CD8-positive, alpha-beta memory T cell (primary cell): Measurements from ENCODE around the gene USP35. TPM values are rescaled to one million over a fixed set of nuclear protein-coding genes. Genes with fewer than 3 reads are reported as not detected.

Source experiments
- CTCF ChIA-PET: fragments of 350-600 bp; sonication (Branson Sonifier 250); formaldehyde crosslinking; loops from one replicate; lab custom pipeline; 2021; ENCODE audit warnings: antibody characterized with exemption; lab: Charles Lee
- POLR2A ChIA-PET: fragments of 350-600 bp; sonication (Branson Sonifier 250); formaldehyde crosslinking; loops from one replicate; lab custom pipeline; 2021; ENCODE audit warnings: antibody characterized with exemption; lab: Charles Lee
- DNase-seq, 5 donors: peaks; one replicate each; pipeline versions ENCODE4 v3.0.0 to v3.0.0-alpha.2; 2020 to 2022; ENCODE audit warnings: mixed read lengths in 1 of 5
- H3K27ac ChIP-seq: one replicate; pipeline ENCODE4 v1.7.0; 2013; ENCODE audit warnings: low read depth, mild to moderate bottlenecking, low read length, moderate library complexity
- H3K27me3 ChIP-seq: 2 replicates; pipeline ENCODE4 v1.7.0; 2013; ENCODE audit warnings: low read length, mild to moderate bottlenecking; ENCODE audit not compliant: insufficient read depth, poor library complexity, severe bottlenecking
- H3K36me3 ChIP-seq: 2 replicates; pipeline ENCODE4 v1.7.0; 2013; ENCODE audit warnings: mild to moderate bottlenecking, low read length, moderate library complexity; ENCODE audit not compliant: insufficient read depth
- H3K4me1 ChIP-seq: 2 replicates; pipeline ENCODE4 v1.7.0; 2013; ENCODE audit warnings: mild to moderate bottlenecking, low read length, moderate library complexity; ENCODE audit not compliant: insufficient read depth
- H3K4me3 ChIP-seq: 2 replicates; pipeline ENCODE4 v1.7.0; 2013; ENCODE audit warnings: mild to moderate bottlenecking, low read length
- H3K9me3 ChIP-seq: 2 replicates; pipeline ENCODE4 v1.7.0; 2013; ENCODE audit warnings: mild to moderate bottlenecking, low read length
- H3K27ac Mint-ChIP-seq, 8 donors: one replicate each; pipeline ENCODE4 v1.8.0; 2020 to 2021; ENCODE audit warnings: mixed read lengths in 8 of 8, mild to moderate bottlenecking in 6 of 8, inconsistent platforms in 3 of 8, moderate library complexity in 3 of 8
- H3K27me3 Mint-ChIP-seq, 2 donors: one replicate each; pipeline ENCODE4 v1.8.0; 2020 to 2021; ENCODE audit warnings: mixed read lengths in 2 of 2, mild to moderate bottlenecking in 1 of 2, moderate library complexity in 1 of 2
- H3K36me3 Mint-ChIP-seq, 3 donors: one replicate each; pipeline ENCODE4 v1.8.0; 2020 to 2021; ENCODE audit warnings: mixed read lengths in 3 of 3, inconsistent platforms in 1 of 3, mild to moderate bottlenecking in 1 of 3
- H3K4me1 Mint-ChIP-seq, 3 donors: one replicate each; pipeline ENCODE4 v1.8.0; 2020 to 2021; ENCODE audit warnings: mixed read lengths in 3 of 3, inconsistent platforms in 1 of 3, mild to moderate bottlenecking in 1 of 3
- H3K4me3 Mint-ChIP-seq, 7 donors: one replicate each; pipeline ENCODE4 v1.8.0; 2020 to 2021; ENCODE audit warnings: mixed read lengths in 7 of 7, mild to moderate bottlenecking in 6 of 7, moderate library complexity in 4 of 7, inconsistent platforms in 2 of 7
- H3K9me3 Mint-ChIP-seq, 5 donors: one replicate each; pipeline ENCODE4 v1.8.0; 2020 to 2022; ENCODE audit warnings: mixed read lengths in 5 of 5, mild to moderate bottlenecking in 3 of 5, moderate library complexity in 2 of 5, inconsistent platforms in 1 of 5
- polyA plus RNA-seq: library from polyadenylated mRNA; unstranded; fragments of 300-500 nt; fragmentation: Illumina TruSeq; gene quantifications from one replicate; pipeline ENCODE4 v1.2.3, GENCODE V29; 2021
- total RNA-seq, 2 experiments: library from RNA; stranded (reverse); gene quantifications; one replicate each; pipeline ENCODE4 v1.2.3, GENCODE V29; 2021

USP35 gene
- total and polyA plus RNA-seq, 3 experiments from 2014 or later = 1.1 to 4.4 (median 4.4) TPM

GRCh38 chr11:78150346-78150745 lies 38.4 kb upstream of the USP35 start:
- ChIA-PET CTCF (interaction anchor here (1.5 kb wide), 2 partner anchors 11 to 414 kb away, joined by 4 to 5 read pairs; partner anchors contain the start of gene ALG8), POLR2A (no interaction called here)
- H3K9me3 Mint-ChIP-seq = no peaks in the 10 kb centered on the region
- no peaks in the 10 kb centered on the region for H3K4me1 ChIP-seq
- H3K4me3 ChIP-seq = no peak overlapping the region
- H3K27ac Mint-ChIP-seq = no peak overlapping the region
- H3K36me3 Mint-ChIP-seq = peaks cover 0 to 4% (median 2%) of the 10 kb centered on the region in 3 donors
- H3K36me3 ChIP-seq = no peaks in the 10 kb centered on the region
- no peak for DNase-seq
- H3K4me3 Mint-ChIP-seq = no peak overlapping the region
- no peaks in the 10 kb centered on the region for H3K27me3 ChIP-seq
- no peaks in the 10 kb centered on the region for H3K4me1 Mint-ChIP-seq
- H3K27ac ChIP-seq = no peak overlapping the region
- H3K27me3 Mint-ChIP-seq = peaks cover 0 to 2% of the 10 kb centered on the region in 2 donors
- H3K9me3 ChIP-seq = no peaks in the 10 kb centered on the region

- no peaks in the 10 kb centered on the region for H3K4me1 Mint-ChIP-seq
- Histone ChIP-seq H3K27me3 (no peaks in the 10 kb centered on the region), H3K4me1 (no peaks in the 10 kb centered on the region), H3K27ac (no peak overlapping the region), H3K36me3 (no peaks in the 10 kb centered on the region), H3K9me3 (no peaks in the 10 kb centered on the region), H3K4me3 (no peak overlapping the region)
- peaks cover 0 to 3% of the 10 kb centered on the region in 2 donors for H3K27me3 Mint-ChIP-seq
- peaks cover 0 to 4% (median 2%) of the 10 kb centered on the region in 3 donors for H3K36me3 Mint-ChIP-seq
- no peak overlapping the region for H3K27ac Mint-ChIP-seq
- CTCF ChIA-PET = no interaction called here
- H3K4me3 Mint-ChIP-seq = no peak overlapping the region
- no peak for DNase-seq
- POLR2A ChIA-PET = no interaction called here
- no peaks in the 10 kb centered on the region for H3K9me3 Mint-ChIP-seq
These were observed 38.0 kb upstream of the USP35 start for GRCh38 chr11:78150754-78151153.

GRCh38 chr11:78151804-78152203 lies 36.9 kb upstream of the USP35 start:
- Mint-ChIP-seq H3K36me3 (peaks cover 0 to 4% (median 2%) of the 10 kb centered on the region in 3 donors), H3K4me3 (no peak overlapping the region), H3K9me3 (no peaks in the 10 kb centered on the region), H3K4me1 (no peaks in the 10 kb centered on the region), H3K27me3 (peaks cover 0 to 3% of the 10 kb centered on the region in 2 donors), H3K27ac (no peak overlapping the region)
- no peak overlapping the region for H3K27ac ChIP-seq
- H3K4me3 ChIP-seq = no peak overlapping the region
- POLR2A ChIA-PET = no interaction called here
- no peaks in the 10 kb centered on the region for H3K4me1 ChIP-seq
- H3K9me3 ChIP-seq = no peaks in the 10 kb centered on the region
- no peak for DNase-seq
- H3K27me3 ChIP-seq = no peaks in the 10 kb centered on the region
- CTCF ChIA-PET = no interaction called here
- no peaks in the 10 kb centered on the region for H3K36me3 ChIP-seq

- no peaks in the 10 kb centered on the region for H3K36me3 ChIP-seq
- no peak for DNase-seq
- Mint-ChIP-seq H3K27ac (no peak overlapping the region), H3K27me3 (peaks cover 0 to 3% of the 10 kb centered on the region in 2 donors), H3K4me3 (no peak overlapping the region), H3K9me3 (no peaks in the 10 kb centered on the region), H3K4me1 (no peaks in the 10 kb centered on the region), H3K36me3 (peaks cover 0 to 4% (median under 1%) of the 10 kb centered on the region in 3 donors)
- H3K27me3 ChIP-seq = no peaks in the 10 kb centered on the region
- POLR2A ChIA-PET = no interaction called here
- no peaks in the 10 kb centered on the region for H3K4me1 ChIP-seq
- no peaks in the 10 kb centered on the region for H3K9me3 ChIP-seq
- no peak overlapping the region for H3K27ac ChIP-seq
- no peak overlapping the region for H3K4me3 ChIP-seq
- CTCF ChIA-PET = interaction anchor here (1.6 kb wide), 1 partner anchor 16 kb away, joined by 3 read pairs; the partner anchor contains the start of gene ALG8
These were observed 32.4 kb upstream of the USP35 start for GRCh38 chr11:78156127-78156844.

GRCh38 chr11:78158987-78159652 lies 29.6 kb upstream of the USP35 start:
- peak overlapping the region in 1 of 8 donors; percentile 6 for H3K27ac Mint-ChIP-seq
- no peak overlapping the region for H3K4me3 ChIP-seq
- H3K4me3 Mint-ChIP-seq = no peak overlapping the region
- no peaks in the 10 kb centered on the region for H3K4me1 ChIP-seq
- ChIA-PET POLR2A (no interaction called here), CTCF (no interaction called here)
- no peaks in the 10 kb centered on the region for H3K27me3 ChIP-seq
- H3K36me3 ChIP-seq = no peaks in the 10 kb centered on the region
- no peaks in the 10 kb centered on the region for H3K36me3 Mint-ChIP-seq
- no peaks in the 10 kb centered on the region for H3K4me1 Mint-ChIP-seq
- no peak for DNase-seq
- peaks cover 0 to 3% of the 10 kb centered on the region in 2 donors for H3K27me3 Mint-ChIP-seq
- no peaks in the 10 kb centered on the region for H3K9me3 ChIP-seq
- no peaks in the 10 kb centered on the region for H3K9me3 Mint-ChIP-seq
- H3K27ac ChIP-seq = no peak overlapping the region

- Mint-ChIP-seq H3K27me3 (no peaks in the 10 kb centered on the region), H3K9me3 (no peaks in the 10 kb centered on the region), H3K27ac (no peak overlapping the region), H3K4me3 (no peak overlapping the region), H3K4me1 (no peaks in the 10 kb centered on the region), H3K36me3 (no peaks in the 10 kb centered on the region)
- no peaks in the 10 kb centered on the region for H3K27me3 ChIP-seq
- ChIA-PET CTCF (no interaction called here), POLR2A (no interaction called here)
- no peak for DNase-seq
- H3K4me3 ChIP-seq = no peak overlapping the region
- H3K27ac ChIP-seq = no peak overlapping the region
- H3K9me3 ChIP-seq = no peaks in the 10 kb centered on the region
- no peaks in the 10 kb centered on the region for H3K4me1 ChIP-seq
- no peaks in the 10 kb centered on the region for H3K36me3 ChIP-seq
These were observed 28.2 kb upstream of the USP35 start for GRCh38 chr11:78160557-78160956.

GRCh38 chr11:78161346-78161745 lies 27.4 kb upstream of the USP35 start:
- CTCF ChIA-PET = no interaction called here
- POLR2A ChIA-PET = no interaction called here

GRCh38 chr11:78161962-78162371 lies 26.8 kb upstream of the USP35 start:
- H3K36me3 ChIP-seq = no peaks in the 10 kb centered on the region
- no peaks in the 10 kb centered on the region for H3K4me1 ChIP-seq
- no peaks in the 10 kb centered on the region for H3K27me3 Mint-ChIP-seq
- H3K9me3 ChIP-seq = no peaks in the 10 kb centered on the region
- no peaks in the 10 kb centered on the region for H3K4me1 Mint-ChIP-seq
- DNase-seq = no peak
- no peaks in the 10 kb centered on the region for H3K36me3 Mint-ChIP-seq
- no peaks in the 10 kb centered on the region for H3K27me3 ChIP-seq
- CTCF ChIA-PET = no interaction called here
- no peak overlapping the region for H3K27ac ChIP-seq
- POLR2A ChIA-PET = no interaction called here
- no peak overlapping the region for H3K4me3 ChIP-seq
- no peak overlapping the region for H3K4me3 Mint-ChIP-seq
- H3K9me3 Mint-ChIP-seq = no peaks in the 10 kb centered on the region
- H3K27ac Mint-ChIP-seq = no peak overlapping the region

More at GRCh38 chr11:78161346-78161745, 27.4 kb upstream of the USP35 start:
- Mint-ChIP-seq H3K27ac (peak overlapping the region in 1 of 8 donors; percentile 33), H3K4me3 (no peak overlapping the region), H3K9me3 (no peaks in the 10 kb centered on the region), H3K27me3 (no peaks in the 10 kb centered on the region), H3K4me1 (no peaks in the 10 kb centered on the region), H3K36me3 (no peaks in the 10 kb centered on the region)
- DNase-seq = no peak
- H3K4me1 ChIP-seq = no peaks in the 10 kb centered on the region
- H3K27ac ChIP-seq = no peak overlapping the region
- H3K9me3 ChIP-seq = no peaks in the 10 kb centered on the region
- no peaks in the 10 kb centered on the region for H3K36me3 ChIP-seq
- no peaks in the 10 kb centered on the region for H3K27me3 ChIP-seq
- H3K4me3 ChIP-seq = no peak overlapping the region
